ENCODE measurements around the gene KIDINS220.
"Not testable (repeated sequence)": the region's sequence is repeated elsewhere in the genome, so short reads cannot be mapped to it uniquely, and the experiment has no call there.

Gene KIDINS220

DNA sequence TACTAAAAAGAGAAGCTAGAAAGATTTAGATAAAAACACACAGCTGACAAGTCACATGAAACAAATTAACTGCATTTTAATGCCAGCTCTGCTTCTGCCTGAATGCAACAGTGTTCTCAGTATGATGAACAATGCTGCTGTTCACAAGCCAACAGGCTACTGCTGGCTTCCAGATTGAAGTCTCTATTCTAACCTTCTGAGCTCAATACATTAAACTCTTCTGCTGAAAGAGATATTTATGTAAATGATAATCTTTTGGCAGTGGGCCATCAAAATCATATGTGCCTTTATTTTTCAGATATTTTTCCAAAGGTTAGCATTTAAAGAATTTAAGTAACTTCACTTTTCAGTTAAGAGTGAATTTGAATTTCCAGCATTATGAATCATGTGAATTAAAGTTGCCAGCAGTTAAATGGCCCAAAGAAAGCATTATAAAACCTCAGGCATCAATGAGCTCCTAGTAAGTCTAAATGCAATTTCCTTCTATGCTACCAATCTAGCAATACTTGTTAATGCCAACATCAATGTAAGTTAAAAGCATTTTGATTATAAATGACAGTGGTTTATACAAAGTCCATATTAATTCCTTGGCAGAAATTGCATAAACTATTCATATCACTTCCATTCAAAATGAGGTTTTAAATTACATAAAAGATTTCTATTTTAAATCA lies 83.2 kb downstream of the KIDINS220 start:
- no peak for DNase-seq (ENCODE audit: low read depth)

DNA sequence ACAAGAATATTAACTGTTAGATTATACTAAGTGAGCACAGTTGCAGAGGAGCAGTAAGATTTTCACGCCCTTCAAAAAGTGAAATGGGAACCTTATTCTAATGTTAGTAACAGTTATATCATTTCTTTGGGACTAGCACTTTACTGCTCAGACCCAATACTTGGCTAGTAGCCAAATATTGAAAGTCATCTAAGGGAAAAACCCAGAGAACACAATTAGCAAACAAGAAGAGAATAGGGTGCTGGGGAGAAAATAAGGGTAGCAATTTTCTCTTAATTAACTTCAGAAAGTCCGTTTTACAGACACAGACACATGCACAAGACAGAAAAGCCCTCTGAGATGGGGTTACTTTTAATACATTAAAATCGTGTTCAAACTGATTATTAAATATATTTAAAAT lies 83.8 kb downstream of the KIDINS220 start:
- no peak for DNase-seq (ENCODE audit: low read depth)

- no peak for DNase-seq (ENCODE audit: low read depth)
These were observed 85.0 kb downstream of the KIDINS220 start for GRCh38 chr2:8752385-8752784.

DNA sequence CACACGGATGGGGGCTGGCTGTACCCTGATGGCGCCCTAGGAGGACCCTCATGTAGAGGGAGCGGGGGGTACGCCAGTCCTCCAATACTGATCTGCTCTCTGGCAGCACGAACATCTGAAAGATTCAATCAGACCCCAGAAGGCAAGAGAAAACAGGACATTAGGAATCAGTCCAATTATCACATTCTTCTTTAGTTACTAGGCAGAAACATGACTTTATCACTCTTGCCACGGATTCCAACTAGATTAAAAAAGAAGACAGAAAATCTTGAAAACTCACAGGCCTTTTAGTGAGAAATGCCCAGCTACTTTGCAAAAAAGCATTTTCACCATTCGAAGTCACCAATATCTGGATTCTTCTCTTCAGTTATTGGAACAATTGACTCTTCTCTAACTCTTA lies 87.2 kb downstream of the KIDINS220 start:
- DNase-seq (ENCODE audit: low read depth): no peak

GRCh38 chr2:8743261-8743660 lies 94.2 kb downstream of the KIDINS220 start:
- DNase-seq (ENCODE audit: low read depth): no peak

DNA sequence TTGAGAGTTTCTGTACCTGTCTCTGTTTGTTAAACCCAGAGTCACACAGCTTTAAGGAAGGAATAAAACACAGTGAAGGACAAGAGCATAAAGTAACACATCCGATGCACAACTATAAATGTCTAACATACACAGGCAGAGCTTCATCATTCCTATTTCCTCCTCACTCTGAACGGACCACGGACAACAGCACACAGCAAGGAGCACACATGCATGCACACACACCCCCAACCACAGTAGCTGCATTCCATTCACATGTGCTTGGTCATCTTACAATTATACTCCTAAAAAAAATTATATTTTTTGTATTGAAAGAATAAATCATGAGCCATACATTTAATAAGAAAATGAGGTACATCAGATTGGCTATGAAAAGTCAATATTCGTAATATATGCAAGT lies 97.3 kb downstream of the KIDINS220 start:
- DNase-seq (ENCODE audit: low read depth): no peak

DNA sequence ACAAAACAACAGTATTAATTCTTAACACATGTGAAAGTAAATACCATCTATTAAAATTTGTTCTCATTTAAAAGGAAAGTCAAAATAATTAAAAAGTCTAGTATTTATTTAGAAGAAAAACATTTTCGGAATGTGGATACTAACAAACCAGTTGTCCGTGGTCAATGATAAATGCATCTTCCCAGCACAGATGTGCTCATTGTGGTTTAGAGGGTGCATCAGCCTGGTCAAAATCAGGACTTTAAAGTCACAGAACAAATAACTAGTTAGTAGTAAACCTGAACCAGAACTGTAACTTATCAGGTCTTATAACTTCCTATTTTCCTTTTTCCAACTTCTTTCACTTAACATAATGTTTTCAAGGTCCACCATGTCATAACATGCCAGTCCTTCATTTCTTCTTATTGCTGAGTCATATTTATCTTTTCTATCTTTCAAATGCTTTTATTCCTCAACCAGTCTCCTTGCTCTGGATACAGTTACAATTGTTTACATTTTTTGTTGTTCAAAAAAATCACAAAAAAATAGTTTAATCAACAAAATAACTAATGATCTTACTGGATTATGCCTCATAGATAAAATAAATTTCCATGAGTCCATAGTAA lies 99.7 kb downstream of the KIDINS220 start:
- DNase-seq (ENCODE audit: low read depth): no peak

GRCh38 chr2:8732601-8733000 lies 104.8 kb downstream of the KIDINS220 start:
- no peak for DNase-seq (ENCODE audit: low read depth)

GRCh38 chr2:8729939-8730338 lies 107.5 kb downstream of the KIDINS220 start:
- no peak for DNase-seq (ENCODE audit: low read depth)

DNA sequence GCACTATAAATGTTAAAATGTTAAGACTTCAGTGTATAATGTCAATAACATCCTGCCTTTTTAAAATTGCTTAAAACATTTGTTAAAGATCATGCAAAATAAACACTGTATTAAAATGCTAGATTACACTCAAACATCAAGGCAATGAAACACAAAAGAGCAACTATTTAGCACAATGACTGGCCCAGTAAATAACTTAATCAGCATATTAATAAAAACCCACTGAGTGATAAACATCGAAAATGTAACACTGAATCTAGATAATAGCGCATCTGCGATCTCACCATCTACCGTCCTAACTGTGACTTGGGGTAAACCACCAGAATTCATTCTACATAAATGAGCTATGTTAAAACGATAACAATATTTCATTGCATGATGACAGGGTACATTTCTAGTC lies 108.3 kb downstream of the KIDINS220 start:
- not testable (repeated sequence) for DNase-seq (ENCODE audit: low read depth)

GRCh38 chr2:8728305-8729015 lies 109.0 kb downstream of the KIDINS220 start:
- no peak for DNase-seq (ENCODE audit: low read depth)

DNA sequence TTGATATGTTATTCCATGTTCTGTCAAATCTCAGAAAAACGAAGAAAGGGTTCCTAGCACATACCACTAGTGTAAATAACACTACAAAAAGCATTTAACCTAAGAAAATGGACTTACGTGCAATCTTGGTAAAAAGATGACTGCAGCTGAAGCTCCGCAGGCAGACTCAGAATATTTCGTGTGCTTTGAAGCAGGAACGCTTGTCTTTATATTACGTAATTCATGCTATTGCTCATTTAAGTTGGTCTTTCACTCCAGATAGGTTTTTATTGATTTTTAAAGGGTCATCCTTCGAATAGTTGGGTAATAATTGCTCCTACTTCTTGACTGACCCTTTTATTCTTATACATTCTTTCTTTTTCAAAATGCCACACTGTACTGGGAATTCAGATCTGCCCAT lies 111.6 kb downstream of the KIDINS220 start:
- DNase-seq (ENCODE audit: low read depth): no peak

- no peak for DNase-seq (ENCODE audit: low read depth)
These were observed 114.4 kb downstream of the KIDINS220 start for GRCh38 chr2:8722986-8723385.

- no peak for DNase-seq (ENCODE audit: low read depth)
These were observed 116.0 kb downstream of the KIDINS220 start for GRCh38 chr2:8721410-8721809.

DNA sequence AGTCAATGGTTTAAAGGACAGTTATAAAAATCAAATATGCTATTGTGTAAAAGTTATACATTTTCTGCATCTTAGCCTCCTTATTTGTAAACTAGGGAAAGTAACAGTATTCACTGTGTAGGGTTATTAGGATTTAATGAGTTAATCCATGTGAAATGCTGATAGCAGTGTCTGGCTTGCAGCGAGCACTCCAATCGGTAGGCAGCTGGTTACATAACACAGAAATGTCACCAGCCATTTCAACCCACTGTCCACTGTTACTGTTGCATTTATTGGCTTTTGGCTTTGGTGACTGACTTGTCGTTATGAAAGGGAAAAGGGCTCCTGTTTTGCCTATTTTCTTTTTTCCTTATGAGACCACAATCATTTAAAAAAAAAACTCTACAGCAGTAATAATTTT lies 116.7 kb downstream of the KIDINS220 start:
- no peak for DNase-seq (ENCODE audit: low read depth)

DNA sequence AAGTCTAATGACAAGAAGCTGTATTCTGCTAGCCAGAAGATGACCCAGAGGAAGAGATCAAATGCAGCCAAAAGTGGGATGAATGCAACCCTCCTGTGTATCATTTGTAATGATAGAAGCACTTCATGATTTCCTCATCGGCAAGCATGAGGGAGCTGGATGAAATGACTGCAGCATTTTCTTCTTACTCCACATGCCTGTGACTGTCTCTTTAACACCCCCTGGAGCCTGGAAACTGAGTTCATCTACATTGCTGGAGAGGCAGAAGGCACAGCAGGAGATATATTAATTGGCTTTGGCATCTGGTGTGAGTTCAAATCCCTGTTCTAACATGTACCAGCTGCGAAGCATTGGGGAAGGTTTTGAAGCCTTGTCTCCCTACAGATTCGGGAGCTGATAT lies 117.9 kb downstream of the KIDINS220 start:
- DNase-seq (ENCODE audit: low read depth): no peak

DNA sequence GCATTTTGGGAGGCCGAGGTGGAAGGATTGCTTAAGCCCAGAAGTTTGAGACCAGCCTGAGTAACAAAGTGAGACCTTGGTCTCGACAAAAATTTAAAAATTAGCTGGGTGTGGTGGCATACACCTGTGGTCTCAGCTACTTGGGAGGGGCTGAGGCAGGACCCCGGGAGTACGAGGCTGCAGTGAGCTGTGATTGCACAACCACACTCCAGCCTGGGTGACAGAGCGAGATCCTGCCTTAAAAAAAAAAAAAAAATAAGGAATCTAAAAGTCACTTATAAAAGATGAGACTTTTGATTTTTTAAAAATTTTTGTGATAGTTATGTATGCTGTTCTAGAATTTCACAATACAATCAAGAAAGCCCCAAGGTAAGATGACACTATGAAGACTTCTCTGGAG lies 122.4 kb downstream of the KIDINS220 start:
- DNase-seq (ENCODE audit: low read depth): no peak

DNA sequence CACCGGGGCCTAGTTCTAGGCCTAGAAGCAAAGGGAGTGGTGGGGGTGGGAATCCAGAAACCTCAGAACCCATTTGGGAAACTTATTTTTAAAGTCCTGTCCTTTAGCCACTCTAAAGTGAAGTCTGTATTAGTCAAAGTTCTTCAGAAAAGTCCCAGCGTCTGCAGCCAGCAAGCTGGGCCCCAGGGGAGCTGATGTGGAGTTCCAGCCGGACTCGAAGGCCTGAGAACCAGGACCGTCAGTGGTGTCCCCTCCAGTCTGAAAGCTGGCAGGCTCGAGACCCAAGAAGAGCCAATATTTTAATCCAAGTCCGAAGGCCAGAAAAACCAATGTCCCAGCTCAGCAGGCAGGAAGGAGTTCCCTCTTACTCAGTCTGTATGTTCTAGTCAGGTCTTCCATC lies 123.1 kb downstream of the KIDINS220 start:
- no peak for DNase-seq (ENCODE audit: low read depth)

DNA sequence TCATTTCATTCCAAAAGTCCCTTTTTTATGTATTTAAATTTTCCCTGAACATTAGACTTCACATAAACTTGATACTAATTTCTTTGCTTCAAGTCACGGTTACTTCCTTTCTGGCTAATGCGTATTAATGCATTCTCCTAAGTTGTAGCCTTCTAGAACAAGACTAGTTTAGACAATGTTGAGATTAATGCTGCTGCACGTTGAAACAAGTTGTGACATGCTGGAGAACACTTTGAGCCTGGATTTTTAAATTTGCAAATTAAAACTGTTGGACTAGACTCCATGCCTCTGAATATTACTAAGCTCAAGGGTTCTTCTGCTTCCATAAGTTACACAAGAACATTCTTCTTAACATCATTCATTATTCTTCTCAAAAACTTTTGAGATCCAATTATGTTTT lies 126.5 kb downstream of the KIDINS220 start:
- no peak for DNase-seq (ENCODE audit: low read depth)

- DNase-seq (ENCODE audit: low read depth): no peak
These were observed 127.8 kb downstream of the KIDINS220 start for GRCh38 chr2:8709611-8710010.

- DNase-seq (ENCODE audit: low read depth): no peak
These were observed 132.5 kb downstream of the KIDINS220 start for GRCh38 chr2:8704906-8705305.

DNA sequence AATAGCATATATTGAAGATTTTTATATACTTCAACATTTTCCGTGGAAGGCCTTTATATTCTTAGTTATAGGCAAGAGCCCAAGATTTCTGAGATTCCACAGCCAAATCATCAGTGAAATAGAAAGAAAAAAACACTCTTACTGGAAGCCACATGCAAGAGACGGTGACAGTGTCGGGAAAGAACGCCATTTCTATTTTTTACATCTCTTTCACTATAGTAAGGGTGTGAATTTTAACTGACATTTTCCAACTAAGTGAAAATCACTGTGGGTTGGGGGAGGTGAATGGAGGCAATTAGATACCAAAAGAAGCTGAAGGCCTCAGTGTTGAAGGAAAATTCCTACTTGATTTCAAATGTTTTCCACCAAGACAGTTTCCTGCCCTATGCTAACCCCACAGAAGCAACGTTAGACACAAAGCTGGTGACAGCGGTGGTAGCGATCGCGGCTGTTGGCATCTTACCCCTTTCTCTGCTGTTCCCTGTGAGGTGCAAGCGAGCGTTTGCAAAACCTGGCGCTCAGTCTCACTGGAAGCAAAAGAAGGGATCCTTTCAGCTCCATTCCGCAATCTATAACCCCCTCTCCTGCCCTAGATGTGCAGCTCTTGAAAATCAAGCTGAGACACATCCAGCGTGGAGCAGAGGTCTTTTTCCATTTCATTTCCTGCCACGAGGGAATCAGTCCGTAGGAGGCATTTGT lies 135.6 kb downstream of the KIDINS220 start:
- DNase-seq (ENCODE audit: low read depth): no peak

- no peak for DNase-seq (ENCODE audit: low read depth)
These were observed 137.6 kb downstream of the KIDINS220 start for GRCh38 chr2:8699839-8700238.
